HG02588 (cell line): ENCODE results near the gene UNC5C.

Experiments
- ATAC-seq: cut with Tn5 transposase; IDR thresholded peaks from one replicate; pipeline ENCODE4 v1.9.1; 2021; ENCODE audit warnings: mild to moderate bottlenecking, moderate library complexity; ENCODE audit not compliant: unreplicated experiment

The UNC5C gene

DNA sequence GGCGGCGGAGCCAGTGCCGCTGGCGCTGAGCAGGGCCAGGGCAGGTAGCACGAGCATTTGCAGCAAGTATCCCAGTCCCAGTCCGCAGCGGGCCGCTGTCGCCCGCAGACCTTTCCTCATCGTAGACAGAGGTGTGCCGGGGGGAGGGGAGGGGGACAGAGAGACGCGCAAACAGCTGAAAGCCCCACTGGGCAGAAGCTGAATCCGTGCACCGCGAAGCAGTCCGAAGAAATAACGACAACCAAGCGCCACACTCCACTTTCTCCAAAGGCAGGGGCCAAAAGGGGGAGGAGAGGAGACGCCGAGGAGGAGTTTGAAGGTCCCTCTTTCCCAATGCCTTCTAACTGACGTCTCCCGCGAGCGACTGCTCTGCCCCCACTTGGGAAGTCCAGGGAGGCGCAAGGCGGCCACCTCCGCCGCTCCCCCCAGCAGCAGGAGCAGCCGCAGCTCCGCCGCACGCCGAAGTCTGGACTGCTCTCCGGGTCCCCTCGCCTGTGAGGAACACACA is at the start of gene UNC5C:
Gene UNC5C (minus strand): TSS at position 236 of the 508 bp plus-strand sequence.
- no peak for ATAC-seq

DNA sequence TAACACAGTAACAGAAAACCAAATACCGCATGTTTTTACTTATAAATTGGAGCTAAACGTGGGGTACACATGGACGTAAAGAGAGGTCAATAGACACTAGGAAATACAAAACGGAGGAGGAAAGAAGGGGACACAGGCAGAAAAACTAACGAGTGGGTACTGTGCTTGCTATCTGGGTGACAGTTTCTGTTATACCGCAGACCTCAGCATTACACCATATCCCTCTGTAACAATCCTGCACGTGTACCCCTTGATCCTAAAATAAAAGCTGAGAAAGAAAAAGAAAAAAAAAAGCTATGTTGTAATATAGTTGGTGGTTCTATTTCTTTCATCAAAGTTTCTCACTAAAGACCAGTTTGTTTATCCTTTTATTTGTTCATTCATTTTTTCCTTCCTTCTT is 47.9 kb upstream of the UNC5C start:
- ATAC-seq: no peak

DNA sequence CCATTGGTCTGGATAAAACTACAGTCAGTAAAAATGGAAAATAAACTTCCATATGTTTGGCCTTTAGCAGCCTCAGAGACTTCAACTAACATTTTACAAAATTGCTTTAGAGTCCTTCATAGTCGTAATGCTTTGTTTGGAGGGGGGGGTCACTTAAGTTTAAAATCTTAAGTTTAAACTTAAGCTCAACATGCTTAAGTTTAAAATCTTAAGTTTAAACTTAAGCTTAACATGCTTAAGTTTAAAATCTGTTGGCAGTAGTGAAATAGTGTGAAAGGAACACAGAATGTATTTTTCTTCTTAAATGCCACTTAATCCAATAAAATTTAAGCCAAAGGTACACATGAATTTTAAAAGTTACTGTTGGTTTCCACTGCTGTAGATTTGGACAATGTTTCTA is 45.9 kb upstream of the UNC5C start:
- no peak for ATAC-seq

DNA sequence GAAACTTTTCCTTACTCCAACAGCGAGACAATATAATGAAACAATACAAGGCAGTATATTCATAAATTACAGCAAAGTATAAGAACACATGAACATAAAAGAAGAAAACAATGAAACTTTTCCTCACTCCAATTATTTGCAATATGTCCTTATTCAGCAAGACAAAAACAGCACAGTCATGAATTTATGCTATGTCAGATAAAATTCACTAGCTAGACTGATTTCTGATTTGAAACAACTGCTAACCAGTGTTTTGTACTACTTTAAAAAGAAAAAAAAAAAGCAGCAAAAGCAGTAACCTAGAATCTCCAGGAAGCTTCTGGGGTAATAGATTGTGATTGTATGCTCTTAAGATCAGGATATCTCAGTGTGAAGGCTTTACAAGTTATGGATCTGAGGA is 45.2 kb upstream of the UNC5C start:
- ATAC-seq: no peak

DNA sequence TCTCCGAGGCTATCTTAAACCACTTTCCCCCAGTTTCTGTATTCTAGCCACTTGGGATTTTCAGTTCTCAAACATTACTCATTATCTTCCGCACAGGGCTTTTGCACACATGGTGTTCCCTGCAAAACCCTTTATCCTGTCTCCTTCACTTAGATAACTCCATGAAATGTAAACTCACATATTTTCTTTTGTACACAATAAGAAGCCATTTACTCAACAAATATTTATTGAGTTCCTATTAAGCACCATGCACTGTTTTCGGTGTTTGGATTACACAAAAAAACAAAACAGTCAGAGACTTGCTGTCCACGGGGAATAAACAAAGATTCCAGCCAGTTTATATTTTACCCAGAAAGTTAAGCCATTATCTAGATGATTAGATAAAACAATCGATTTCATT is 42.5 kb upstream of the UNC5C start:
- ATAC-seq: no peak

DNA sequence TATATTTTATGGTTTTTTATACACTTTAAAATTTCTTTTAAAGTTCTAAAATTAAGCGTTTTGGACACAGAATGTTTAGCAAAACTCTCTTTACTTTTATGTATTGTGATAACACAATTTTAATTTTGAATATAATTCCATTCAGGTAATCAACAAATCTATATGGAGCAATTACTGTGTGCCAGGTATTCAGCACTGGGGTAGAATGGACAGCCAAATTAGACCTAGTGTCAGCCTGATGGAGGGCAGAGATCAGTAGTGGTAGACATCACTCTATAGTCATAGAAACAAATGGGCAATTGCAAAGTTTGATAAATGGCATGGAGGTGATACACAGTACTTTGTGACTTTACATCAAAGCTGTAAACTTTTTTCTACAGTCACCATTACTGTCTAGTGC is 41.8 kb upstream of the UNC5C start:
- no peak for ATAC-seq

DNA sequence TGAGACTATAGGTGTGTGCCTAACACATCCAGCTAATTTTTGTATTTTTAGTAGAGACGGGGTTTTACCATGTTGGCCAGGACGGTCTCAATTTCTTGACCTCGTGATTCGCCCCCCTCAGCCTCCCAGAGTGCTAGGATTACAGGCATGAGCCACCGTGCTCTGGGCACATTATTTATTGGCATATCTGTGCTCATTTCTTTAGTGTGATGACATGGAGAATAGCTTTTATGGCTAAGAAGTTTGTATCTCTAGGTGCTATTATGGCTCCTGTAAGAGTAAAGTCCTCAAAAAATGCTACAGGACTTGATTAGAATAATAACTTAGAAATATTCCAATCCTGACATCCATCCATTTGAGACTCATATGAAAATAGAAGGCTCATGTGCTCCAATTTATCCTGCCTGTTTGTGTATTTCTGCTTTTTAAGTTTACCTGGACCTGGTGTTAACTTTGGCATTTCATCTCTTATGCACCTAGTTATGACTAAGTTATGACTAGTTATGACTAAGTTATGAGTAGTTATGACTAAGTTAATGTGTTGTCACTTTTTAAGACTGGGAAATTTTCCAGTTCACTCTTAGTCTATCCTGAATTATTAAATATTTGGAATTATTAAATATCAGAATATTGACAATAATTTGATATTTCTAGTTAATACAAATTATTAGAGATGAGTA is 36.4 kb upstream of the UNC5C start:
- ATAC-seq: no peak

DNA sequence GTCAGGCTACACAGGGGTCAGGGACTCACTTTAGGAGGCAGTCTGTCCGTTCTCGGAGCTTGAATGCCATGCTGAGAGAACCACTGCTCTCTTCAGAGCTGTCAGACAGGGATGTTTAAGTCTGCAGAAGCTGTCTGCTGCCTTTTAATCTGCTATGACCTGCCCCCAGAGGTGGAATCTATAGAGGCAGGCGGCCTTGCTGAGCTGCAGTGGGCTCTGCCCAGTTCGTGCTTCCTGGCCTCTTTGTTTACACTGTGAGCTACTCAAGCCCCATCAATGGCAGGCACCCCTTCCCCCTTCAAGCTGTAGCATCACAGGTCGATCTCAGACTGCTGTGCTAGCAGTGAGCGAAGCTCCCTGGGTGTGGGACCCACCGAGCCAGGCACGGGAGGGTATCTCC is 31.5 kb upstream of the UNC5C start:
- no peak for ATAC-seq

DNA sequence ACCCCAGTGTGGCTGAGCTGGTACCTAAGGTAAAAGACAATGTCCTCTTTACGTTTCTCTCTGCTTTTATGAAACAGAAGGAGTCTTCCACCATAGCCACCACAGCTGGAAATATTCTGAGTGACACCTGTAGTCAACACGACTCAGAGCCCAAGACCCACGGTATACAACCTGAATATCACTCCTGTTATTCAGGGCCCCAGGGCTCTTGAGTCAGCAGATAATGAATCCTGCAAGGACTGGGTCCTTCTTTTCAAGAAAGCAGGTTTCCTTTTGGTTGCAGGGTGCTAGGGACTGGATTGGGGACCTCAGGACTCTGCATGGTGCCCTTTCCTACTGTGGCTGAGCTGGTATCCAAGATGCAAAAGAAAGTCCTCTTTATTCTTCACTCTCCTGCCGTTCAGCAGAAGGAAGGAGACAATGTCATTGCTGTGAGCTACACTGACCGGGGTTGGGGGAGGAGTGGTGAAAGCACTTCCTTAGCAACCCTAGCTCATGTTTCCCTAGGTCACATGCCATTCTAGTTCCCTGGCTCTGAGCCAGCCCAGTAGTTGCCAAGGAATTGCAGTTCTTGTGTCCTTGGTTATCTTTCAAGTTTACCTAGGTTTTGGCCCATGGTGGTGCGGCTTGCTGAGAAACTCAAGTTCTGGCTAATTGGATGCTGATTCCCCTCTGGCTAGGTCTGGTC is 23.7 kb upstream of the UNC5C start:
- ATAC-seq: no peak

DNA sequence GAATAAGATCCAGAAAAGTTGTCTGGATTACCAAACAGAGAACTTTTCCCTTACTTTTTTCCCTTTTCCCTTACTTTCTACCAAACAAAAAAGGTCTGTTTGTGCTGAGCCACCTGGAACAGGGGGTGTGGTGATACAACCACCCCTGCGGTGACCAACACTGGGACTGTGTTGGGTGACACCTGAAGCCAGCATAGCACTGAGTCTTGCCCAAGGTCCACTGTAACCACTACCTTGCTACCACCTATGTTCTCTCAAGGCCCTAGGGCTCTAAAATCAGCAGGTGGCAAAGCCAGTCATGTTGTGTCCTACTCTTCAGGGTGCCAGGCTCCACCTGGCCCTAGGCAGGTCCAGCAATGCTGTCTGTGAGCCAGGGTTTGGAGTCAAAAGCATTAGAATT is 22.8 kb upstream of the UNC5C start:
- ATAC-seq: no peak

DNA sequence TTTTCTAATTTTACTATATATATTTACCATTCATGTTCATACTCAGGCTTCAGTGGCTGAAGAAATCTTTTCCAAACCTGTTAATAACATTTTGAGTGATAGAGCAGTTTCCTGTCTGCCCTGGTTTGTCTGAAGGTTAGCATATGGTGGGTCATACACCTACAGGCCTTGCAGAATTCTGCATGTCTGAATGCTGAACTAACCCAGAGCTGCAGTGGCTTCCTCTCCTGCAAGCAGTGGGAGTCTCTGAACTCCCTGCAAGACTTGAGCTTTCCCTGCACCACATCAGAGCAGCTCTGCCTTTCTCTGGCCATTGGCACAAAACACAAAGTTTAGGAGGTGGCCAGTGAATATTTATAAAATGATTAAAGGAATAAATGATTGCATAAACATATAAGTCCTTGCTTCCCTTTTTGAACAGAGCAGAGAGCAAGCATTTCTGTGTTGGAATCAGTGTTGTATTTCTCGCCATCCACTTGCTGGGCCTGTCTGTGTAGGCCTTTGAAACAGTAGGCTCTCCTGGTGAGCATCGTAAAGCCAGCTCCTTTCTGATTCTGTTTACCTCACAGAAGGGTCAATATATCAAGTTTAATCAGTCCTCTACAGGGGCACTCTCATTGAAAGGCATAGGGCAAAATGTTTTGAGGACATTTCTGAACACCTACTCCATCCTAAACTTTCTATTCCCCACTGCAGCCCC is 15.0 kb upstream of the UNC5C start:
- no peak for ATAC-seq

DNA sequence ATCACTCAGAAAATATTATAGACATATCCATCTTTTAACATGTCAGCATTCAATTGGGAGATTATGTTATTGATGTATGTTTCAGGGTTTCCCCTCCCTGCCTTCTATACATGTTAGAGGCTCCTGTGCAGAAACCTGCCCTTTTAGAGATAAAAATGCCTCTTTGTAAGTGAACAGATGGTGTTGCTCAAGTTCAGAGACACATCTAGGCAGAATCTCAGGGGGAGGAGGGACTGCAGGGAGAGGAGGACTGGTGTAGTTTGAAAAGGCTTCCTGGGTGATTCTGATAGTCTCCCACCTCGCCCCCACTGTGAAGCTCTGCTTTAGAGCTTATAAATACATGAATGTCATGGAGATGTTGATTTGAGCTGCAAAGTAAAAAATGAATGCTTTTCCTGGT is 12.0 kb upstream of the UNC5C start:
- ATAC-seq: no peak

DNA sequence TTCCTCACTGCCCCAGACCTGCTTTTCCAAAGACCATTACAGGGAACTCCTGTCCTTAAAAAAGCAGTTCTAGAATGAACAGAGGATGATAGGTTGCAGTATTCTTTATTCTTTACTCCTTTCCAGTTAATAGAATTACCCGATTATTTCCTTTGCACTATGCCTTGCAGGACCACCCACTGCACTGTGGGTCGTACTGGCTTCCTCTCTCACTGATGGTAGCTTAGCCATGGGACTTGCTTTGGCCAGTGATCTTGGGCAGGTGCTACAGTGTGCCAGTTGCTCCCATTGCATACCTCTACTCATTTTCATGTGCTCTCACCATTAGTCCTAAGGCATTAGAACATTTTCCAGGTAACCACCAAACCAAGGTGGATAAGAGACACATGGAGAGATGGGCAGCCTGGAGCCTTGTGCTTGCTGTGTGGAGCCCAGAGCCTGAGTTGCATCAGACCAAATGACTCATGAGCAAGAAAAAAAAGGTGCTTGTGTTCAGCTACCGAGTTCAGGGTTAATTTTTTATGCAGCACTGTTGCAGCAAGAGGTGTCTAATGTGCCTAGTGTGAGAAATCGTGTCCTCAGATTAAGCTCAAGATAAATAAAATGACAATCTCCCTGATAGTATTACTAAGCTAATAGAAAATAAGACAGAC is 7.6 kb upstream of the UNC5C start:
- ATAC-seq: no peak

DNA sequence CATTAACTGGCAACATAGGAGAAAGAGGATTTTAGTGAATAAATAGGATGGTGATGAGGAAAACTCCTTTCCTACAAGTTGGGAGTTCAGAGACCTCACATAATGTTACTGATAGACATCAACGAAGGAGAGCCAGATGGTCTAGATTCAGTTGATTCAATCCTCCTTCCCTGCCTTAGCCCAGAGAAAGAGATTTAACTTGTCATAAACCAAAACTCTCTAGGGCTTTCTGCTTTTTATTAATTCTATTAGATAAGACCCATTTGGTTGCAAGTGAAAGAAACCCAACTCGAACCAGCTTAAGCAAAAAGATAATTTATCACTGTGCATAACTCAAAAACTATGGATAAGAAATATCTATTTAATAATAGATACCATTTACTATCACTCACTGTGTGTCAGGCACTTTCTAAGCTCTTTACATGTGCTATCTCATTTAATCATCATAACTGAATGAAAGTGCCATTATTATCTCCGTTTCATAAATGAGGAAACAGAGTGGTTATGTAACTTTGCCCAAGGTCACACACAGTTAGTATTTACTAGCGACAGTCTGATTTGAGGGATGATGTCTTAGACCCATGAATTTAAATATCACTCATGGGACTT is 4.3 kb upstream of the UNC5C start:
- no peak for ATAC-seq

DNA sequence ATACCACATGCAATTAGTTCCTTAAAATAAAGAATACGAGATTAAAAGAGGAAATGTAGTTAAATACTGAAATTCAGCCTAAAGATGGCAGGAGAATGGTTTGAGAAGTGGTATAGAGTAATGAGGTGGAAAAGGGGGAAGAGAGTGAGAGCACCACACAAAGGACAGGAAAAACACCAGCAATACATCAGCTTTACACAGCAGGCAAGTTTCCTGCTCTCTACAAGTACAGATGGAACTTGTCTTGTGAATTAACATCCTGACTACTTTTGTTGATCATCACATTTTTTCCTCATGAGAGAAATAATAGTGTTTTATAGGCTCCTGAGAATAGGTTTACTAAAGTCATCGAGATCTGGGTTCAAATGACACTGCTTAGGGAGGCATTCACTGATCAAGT is 2.9 kb upstream of the UNC5C start:
- ATAC-seq: no peak

DNA sequence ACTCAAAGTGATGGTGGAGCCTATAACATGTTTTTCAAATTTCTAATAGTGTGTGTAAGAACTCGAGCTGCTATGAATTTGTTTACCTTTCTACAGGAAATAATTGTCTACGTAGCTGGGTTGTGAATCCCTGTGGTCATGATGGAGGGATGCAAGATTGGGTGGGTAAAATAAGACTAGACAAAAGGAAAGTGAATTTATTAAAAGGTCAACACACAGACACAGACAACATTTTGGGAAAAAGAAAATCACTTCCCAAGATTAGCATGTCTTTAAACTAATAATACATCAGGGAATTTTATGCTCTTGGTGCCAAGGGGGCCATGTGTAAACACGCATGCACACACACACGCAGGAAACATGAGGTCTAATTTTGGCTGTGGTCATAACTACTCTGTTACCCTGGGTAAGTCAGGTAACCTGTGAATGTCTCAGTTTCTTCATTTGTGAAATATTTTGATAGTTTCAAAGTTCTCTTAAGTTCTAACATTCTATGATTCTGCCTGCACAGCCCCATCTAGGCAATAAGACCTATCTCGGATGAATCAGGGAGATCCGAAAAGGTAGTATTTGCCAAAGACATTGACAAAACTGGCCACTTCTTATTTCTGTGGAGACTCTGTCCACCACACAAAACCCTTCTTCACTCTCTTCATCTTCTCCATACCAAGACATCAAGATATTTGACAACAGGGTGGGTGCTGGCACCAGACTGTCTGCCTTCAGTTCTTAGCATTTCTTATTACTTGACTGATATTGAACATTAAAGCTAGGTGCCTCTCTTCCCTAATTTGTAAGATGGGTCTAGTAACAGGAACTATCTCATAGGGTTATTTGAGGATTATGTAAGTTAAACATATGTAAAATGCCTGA is 1.6 kb upstream of the UNC5C start:
- ATAC-seq: no peak

DNA sequence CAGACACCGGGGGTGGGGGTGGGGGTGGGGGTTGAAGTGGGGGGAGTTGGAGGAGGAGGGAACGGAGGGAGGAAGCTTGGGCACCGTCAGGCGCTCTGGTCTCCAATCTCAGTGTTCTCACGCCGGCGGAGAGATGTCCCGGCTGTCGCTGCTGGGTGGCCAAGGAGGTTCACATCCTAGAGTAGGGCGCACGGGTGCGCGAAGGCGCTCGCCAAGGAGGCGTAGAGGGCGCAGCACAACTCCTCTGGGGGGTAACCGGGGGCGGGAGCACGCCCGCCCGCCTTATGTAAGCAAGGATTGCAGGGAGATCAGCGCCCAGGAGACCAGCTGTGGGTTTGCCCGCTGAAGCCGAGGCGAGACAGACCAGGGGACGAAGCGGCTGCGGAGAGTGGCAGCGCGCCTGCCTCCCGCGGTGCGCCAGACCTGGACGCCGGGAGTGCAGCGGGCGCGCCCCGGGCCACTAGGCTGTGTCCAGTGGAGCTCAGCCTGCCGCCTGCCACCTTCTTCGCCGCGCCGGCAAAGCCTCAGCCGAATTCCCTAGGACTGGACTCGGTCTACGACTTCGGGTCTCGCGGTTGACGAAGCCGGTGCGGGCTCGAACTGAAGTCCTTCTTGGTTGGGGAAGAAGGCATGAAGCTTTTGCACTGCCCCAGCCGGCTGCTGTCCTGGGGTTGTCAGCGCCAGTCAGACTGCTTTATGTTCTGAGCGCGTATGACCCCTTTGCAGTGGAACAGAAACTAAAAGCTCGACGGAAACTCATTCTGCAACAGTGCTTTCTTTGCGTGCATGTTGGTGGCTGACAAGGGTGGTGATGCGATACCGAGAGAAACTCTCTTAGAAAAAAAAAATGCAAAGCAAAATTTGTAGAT is 707 bp upstream of the UNC5C start:
- ATAC-seq: peak; percentile 83

DNA sequence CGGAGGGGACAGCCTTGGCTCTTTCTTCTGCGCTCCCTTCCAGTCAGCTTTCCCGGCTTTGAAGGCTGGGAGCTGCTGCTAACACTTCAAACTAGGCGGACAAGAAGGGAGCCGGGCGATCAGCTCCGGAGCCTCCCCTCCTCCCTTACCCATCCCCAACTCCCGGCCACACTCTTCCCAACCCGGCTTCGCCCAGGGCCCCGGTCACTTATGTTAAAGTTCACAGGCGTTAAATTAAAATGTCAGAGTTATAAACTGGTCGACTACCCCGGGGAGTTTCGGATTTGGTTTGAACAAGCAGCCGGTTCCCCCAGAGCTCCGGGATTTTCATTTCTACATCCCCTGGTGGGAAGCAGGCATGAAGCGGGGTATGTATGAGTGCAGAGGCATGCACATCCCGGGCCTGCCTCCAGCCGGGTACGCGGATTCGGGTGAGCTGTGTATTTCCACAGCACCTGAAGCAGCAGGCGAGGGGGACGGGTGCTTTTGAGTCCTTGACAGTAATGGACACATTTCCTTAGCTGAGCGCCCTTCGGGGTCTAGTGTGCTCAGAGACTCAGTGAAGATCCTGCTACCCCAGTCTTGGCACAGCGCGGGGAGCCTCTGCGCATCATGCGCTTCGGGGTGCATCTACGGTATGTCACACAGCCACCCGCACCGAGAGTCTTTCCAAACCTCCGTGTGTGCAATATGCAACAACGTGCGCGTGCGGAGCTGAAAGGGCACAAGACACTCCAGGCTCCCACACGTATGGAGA is 880 bp downstream of the UNC5C start:
- ATAC-seq: no peak
